ENCODE data around the gene MAGI2.

The MAGI2 gene

GRCh38 chr7:78864339-78864738 is 589.1 kb downstream of the MAGI2 start:
- Histone ChIP-seq H3K36me3 (ENCODE audit: insufficient read depth, low read length) (no peaks in the 10 kb centered on the region), H3K9me3 (ENCODE audit: insufficient read depth, low read depth, low read length) (no peaks in the 10 kb centered on the region), H3K9me2 (replicated peaks; ENCODE audit: low read depth, low read length) (no peaks in the 10 kb centered on the region), H4K20me1 (ENCODE audit: insufficient read depth, low read length, poor library complexity, severe bottlenecking) (no peaks in the 10 kb centered on the region), H3K4me3 (ENCODE audit: low read length, poor library complexity, severe bottlenecking) (no peak overlapping the region), H3K9ac (ENCODE audit: low read depth, low read length, poor library complexity, severe bottlenecking) (no peak overlapping the region), H3K4me1 (ENCODE audit: insufficient read depth, low read length, poor library complexity, severe bottlenecking) (no peaks in the 10 kb centered on the region), H3K79me2 (ENCODE audit: insufficient read depth, low read length) (no peaks in the 10 kb centered on the region), H2AFZ (ENCODE audit: low read length) (no peak overlapping the region), H3K27me3 (ENCODE audit: insufficient read depth, low read length, poor library complexity, severe bottlenecking) (no peaks in the 10 kb centered on the region), H3K4me2 (ENCODE audit: low read depth, low read length, poor library complexity, severe bottlenecking) (no peak overlapping the region), H3F3A (ENCODE audit: low read depth) (no peaks in the 10 kb centered on the region)
- TF ChIP-seq EZH2phosphoT487 (IDR thresholded peaks at IDR 0.05; ENCODE audit: borderline replicate concordance): no peak
- no peak for TF ChIP-seq CTCF (conservative IDR thresholded peaks at IDR 0.05; ENCODE audit: low read length)

GRCh38 chr7:78863281-78863680 is 590.2 kb downstream of the MAGI2 start:
- no peak overlapping the region for H3K4me2 ChIP-seq (ENCODE audit: low read depth, low read length, poor library complexity, severe bottlenecking)
- no peaks in the 10 kb centered on the region for H3K27me3 ChIP-seq (ENCODE audit: insufficient read depth, low read length, poor library complexity, severe bottlenecking)
- TF ChIP-seq CTCF (conservative IDR thresholded peaks at IDR 0.05; ENCODE audit: low read length) (no peak), EZH2phosphoT487 (IDR thresholded peaks at IDR 0.05; ENCODE audit: borderline replicate concordance) (no peak)
- no peak overlapping the region for H3K4me3 ChIP-seq (ENCODE audit: low read length, poor library complexity, severe bottlenecking)
- H3K36me3 ChIP-seq (ENCODE audit: insufficient read depth, low read length): no peaks in the 10 kb centered on the region
- no peak overlapping the region for H3K9ac ChIP-seq (ENCODE audit: low read depth, low read length, poor library complexity, severe bottlenecking)
- H3K9me2 ChIP-seq (replicated peaks; ENCODE audit: low read depth, low read length): no peaks in the 10 kb centered on the region
- no peaks in the 10 kb centered on the region for H3K4me1 ChIP-seq (ENCODE audit: insufficient read depth, low read length, poor library complexity, severe bottlenecking)
- H3F3A ChIP-seq (ENCODE audit: low read depth): no peaks in the 10 kb centered on the region
- no peaks in the 10 kb centered on the region for H4K20me1 ChIP-seq (ENCODE audit: insufficient read depth, low read length, poor library complexity, severe bottlenecking)
- H3K9me3 ChIP-seq (ENCODE audit: insufficient read depth, low read depth, low read length): no peaks in the 10 kb centered on the region
- H2AFZ ChIP-seq (ENCODE audit: low read length): no peak overlapping the region
- no peaks in the 10 kb centered on the region for H3K79me2 ChIP-seq (ENCODE audit: insufficient read depth, low read length)

GRCh38 chr7:78862411-78862900 is 591.0 kb downstream of the MAGI2 start:
- H2AFZ ChIP-seq (ENCODE audit: low read length): no peak overlapping the region
- no peaks in the 10 kb centered on the region for H3K27me3 ChIP-seq (ENCODE audit: insufficient read depth, low read length, poor library complexity, severe bottlenecking)
- no peaks in the 10 kb centered on the region for H3F3A ChIP-seq (ENCODE audit: low read depth)
- no peaks in the 10 kb centered on the region for H3K9me2 ChIP-seq (replicated peaks; ENCODE audit: low read depth, low read length)
- no peak overlapping the region for H3K9ac ChIP-seq (ENCODE audit: low read depth, low read length, poor library complexity, severe bottlenecking)
- H3K4me2 ChIP-seq (ENCODE audit: low read depth, low read length, poor library complexity, severe bottlenecking): no peak overlapping the region
- no peak for TF ChIP-seq CTCF (conservative IDR thresholded peaks at IDR 0.05; ENCODE audit: low read length)
- no peak for TF ChIP-seq EZH2phosphoT487 (IDR thresholded peaks at IDR 0.05; ENCODE audit: borderline replicate concordance)
- H4K20me1 ChIP-seq (ENCODE audit: insufficient read depth, low read length, poor library complexity, severe bottlenecking): no peaks in the 10 kb centered on the region
- no peaks in the 10 kb centered on the region for H3K36me3 ChIP-seq (ENCODE audit: insufficient read depth, low read length)
- no peaks in the 10 kb centered on the region for H3K4me1 ChIP-seq (ENCODE audit: insufficient read depth, low read length, poor library complexity, severe bottlenecking)
- no peak overlapping the region for H3K4me3 ChIP-seq (ENCODE audit: low read length, poor library complexity, severe bottlenecking)
- H3K79me2 ChIP-seq (ENCODE audit: insufficient read depth, low read length): no peaks in the 10 kb centered on the region
- no peaks in the 10 kb centered on the region for H3K9me3 ChIP-seq (ENCODE audit: insufficient read depth, low read depth, low read length)

Measured in Loucy (cell line).